H9 (cell line): Measurements from ENCODE around the gene ADTRP. TPM values are rescaled to one million over a fixed set of nuclear protein-coding genes. Genes with fewer than 3 reads are reported as not detected.

Experiments
- DNase-seq: peaks from one replicate; pipeline ENCODE4 v3.0.0-alpha.2; 2017
- H2AFZ ChIP-seq: one replicate; pipeline ENCODE4 v1.6.1; 2013; ENCODE audit warnings: mild to moderate bottlenecking, low read length, control low read depth, moderate library complexity
- H2AK5ac ChIP-seq: 2 replicates; pipeline ENCODE4 v1.6.1; 2013; ENCODE audit warnings: low read length, control low read depth, mixed read lengths; ENCODE audit not compliant: insufficient read length
- H2BK120ac ChIP-seq: one replicate; pipeline ENCODE4 v1.6.1; 2013; ENCODE audit warnings: low read depth, mild to moderate bottlenecking, low read length, control low read depth, inconsistent platforms; ENCODE audit not compliant: poor library complexity, severe bottlenecking
- H2BK12ac ChIP-seq: 2 replicates; pipeline ENCODE4 v1.6.1; 2013; ENCODE audit warnings: low read length, control low read depth, mixed read lengths, low read depth; ENCODE audit not compliant: insufficient read length
- H2BK15ac ChIP-seq: 2 replicates; pipeline ENCODE4 v1.6.1; 2013; ENCODE audit warnings: low read depth, low read length, control low read depth
- H2BK20ac ChIP-seq: one replicate; pipeline ENCODE4 v1.6.1; 2013; ENCODE audit warnings: low read depth, mild to moderate bottlenecking, low read length, control low read depth, inconsistent platforms; ENCODE audit not compliant: poor library complexity, severe bottlenecking
- H2BK5ac ChIP-seq: 2 replicates; pipeline ENCODE4 v1.6.1; 2013; ENCODE audit warnings: low read length, control low read depth, mixed read lengths; ENCODE audit not compliant: insufficient read length
- H3K14ac ChIP-seq: 2 replicates; pipeline ENCODE4 v1.6.1; 2013; ENCODE audit warnings: low read length, control low read depth; ENCODE audit not compliant: insufficient read depth
- H3K18ac ChIP-seq: 2 replicates; pipeline ENCODE4 v1.6.1; 2013; ENCODE audit warnings: low read depth, mild to moderate bottlenecking, mixed read lengths, low read length, control low read depth; ENCODE audit not compliant: insufficient read length
- H3K23ac ChIP-seq: 2 replicates; pipeline ENCODE4 v1.6.1; 2013; ENCODE audit warnings: low read length, control low read depth, mixed read lengths, low read depth; ENCODE audit not compliant: insufficient read length
- H3K23me2 ChIP-seq: 2 replicates; pipeline ENCODE4 v1.6.1; 2013; ENCODE audit warnings: low read depth, mild to moderate bottlenecking, mixed read lengths, low read length, control low read depth; ENCODE audit not compliant: insufficient read length, poor library complexity, severe bottlenecking
- H3K27ac ChIP-seq: 2 replicates; pipeline ENCODE4 v1.5.1; 2013; ENCODE audit warnings: low read length, control low read depth, mixed read lengths, low read depth; ENCODE audit not compliant: insufficient read length
- H3K27me3 ChIP-seq: 2 replicates; pipeline ENCODE4 v1.6.1; 2013; ENCODE audit warnings: low read length, control low read depth, inconsistent platforms; ENCODE audit not compliant: insufficient read depth
- H3K4ac ChIP-seq: 2 replicates; pipeline ENCODE4 v1.6.1; 2013; ENCODE audit warnings: low read depth, mild to moderate bottlenecking, control low read depth, inconsistent platforms, low read length, moderate library complexity
- H3K4me1 ChIP-seq: 2 replicates; pipeline ENCODE4 v1.6.1; 2013; ENCODE audit warnings: low read length, control low read depth, inconsistent platforms; ENCODE audit not compliant: insufficient read depth
- H3K4me2 ChIP-seq: 2 replicates; pipeline ENCODE4 v1.6.1; 2013; ENCODE audit warnings: low read length, control low read depth, mixed read lengths; ENCODE audit not compliant: insufficient read length, insufficient read depth
- H3K56ac ChIP-seq: 2 replicates; pipeline ENCODE4 v1.6.1; 2013; ENCODE audit warnings: low read depth, mild to moderate bottlenecking, mixed read lengths, low read length, control low read depth; ENCODE audit not compliant: insufficient read length
- H3K79me1 ChIP-seq: 2 replicates; pipeline ENCODE4 v1.6.1; 2013; ENCODE audit warnings: low read depth, mild to moderate bottlenecking, moderate library complexity, low read length, control low read depth, inconsistent platforms; ENCODE audit not compliant: insufficient read depth, poor library complexity, severe bottlenecking
- H3K79me2 ChIP-seq: 2 replicates; pipeline ENCODE4 v1.6.1; 2013; ENCODE audit warnings: low read length, control low read depth, inconsistent platforms; ENCODE audit not compliant: insufficient read depth
- H3K9ac ChIP-seq: 2 replicates; pipeline ENCODE4 v1.6.1; 2013; ENCODE audit warnings: low read length, control low read depth, mixed read lengths; ENCODE audit not compliant: insufficient read length; ENCODE audit errors: extremely low read depth
- H3K9me3 ChIP-seq: one replicate; pipeline ENCODE4 v1.6.1; 2013; ENCODE audit warnings: low read depth, low read length, inconsistent platforms; ENCODE audit not compliant: control insufficient read depth
- H3T11ph ChIP-seq: one replicate; pipeline ENCODE4 v1.6.1; 2013; ENCODE audit warnings: mild to moderate bottlenecking, low read length, control low read depth, inconsistent platforms
- H4K20me1 ChIP-seq: one replicate; pipeline ENCODE4 v1.6.1; 2013; ENCODE audit not compliant: control insufficient read depth, insufficient read length, insufficient read depth
- H4K5ac ChIP-seq: 2 replicates; pipeline ENCODE4 v1.6.1; 2013; ENCODE audit warnings: low read depth, mild to moderate bottlenecking, mixed read lengths, low read length, control low read depth; ENCODE audit not compliant: insufficient read length
- H4K8ac ChIP-seq: replicated peaks from 2 replicates; pipeline ENCODE4 v1.6.1; 2013; ENCODE audit warnings: low read length, control low read depth, mixed read lengths, low read depth; ENCODE audit not compliant: insufficient read length
- H4K91ac ChIP-seq: 2 replicates; pipeline ENCODE4 v1.6.1; 2013; ENCODE audit warnings: low read depth, mild to moderate bottlenecking, moderate library complexity, mixed read lengths, low read length, control low read depth; ENCODE audit not compliant: insufficient read length
- H3K27ac Mint-ChIP-seq, 3 experiments: 2 replicates in 2 of 3; 3 replicates in 1 of 3; pipeline ENCODE4 v1.8.0; 2020 to 2021; ENCODE audit warnings: mixed read lengths in 3 of 3, mild to moderate bottlenecking in 1 of 3, moderate library complexity in 1 of 3
- H3K27me3 Mint-ChIP-seq: 2 replicates; pipeline ENCODE4 v1.8.0; 2021; ENCODE audit warnings: low read depth, mild to moderate bottlenecking, moderate library complexity, mixed read lengths
- H3K36me3 Mint-ChIP-seq, 3 experiments: 2 replicates in 2 of 3; 3 replicates in 1 of 3; pipeline ENCODE4 v1.8.0; 2020 to 2021; ENCODE audit warnings: low read depth in 3 of 3, mixed read lengths in 3 of 3; ENCODE audit not compliant: insufficient read depth in 1 of 3
- H3K4me1 Mint-ChIP-seq, 2 experiments: 2 replicates each; pipeline ENCODE4 v1.8.0; 2020; ENCODE audit warnings: mixed read lengths in 2 of 2
- H3K4me3 Mint-ChIP-seq, 2 experiments: 2 replicates in 1 of 2; 3 replicates in 1 of 2; pipeline ENCODE4 v1.8.0; 2020 to 2021; ENCODE audit warnings: mild to moderate bottlenecking in 2 of 2, mixed read lengths in 2 of 2, moderate library complexity in 1 of 2
- H3K9me3 Mint-ChIP-seq, 2 experiments: 2 replicates in 1 of 2; 3 replicates in 1 of 2; pipeline ENCODE4 v1.8.0; 2020; ENCODE audit warnings: mild to moderate bottlenecking in 2 of 2, mixed read lengths in 2 of 2, moderate library complexity in 1 of 2
- CTCF ChIP-seq: fragments of 200-600 bp; sonication (generic); conservative IDR thresholded peaks from 3 replicates; pipeline ENCODE4 v1.8.0; 2021; ENCODE audit warnings: antibody characterized with exemption, mild to moderate bottlenecking
- WGBS: extraction: QIAGEN DNeasy Blood & Tissue Kit; methylation state at CpG from one replicate; pipeline ENCODE4 v1.1.7; 2013; ENCODE audit warnings: missing lambda C conversion rate, low lambda C conversion rate, mixed read lengths; ENCODE audit not compliant: insufficient read length; ENCODE audit errors: extremely low coverage; 5-methylcytosine and 5-hydroxymethylcytosine counted together
- total RNA-seq: library from RNA; stranded (reverse); gene quantifications from 2 replicates; pipeline ENCODE4 v1.2.1, GENCODE V29; 2021

ADTRP gene
- total RNA-seq, 1 experiment from 2014 or later: not detected

- Mint-ChIP-seq H3K9me3 (peaks cover 3 to 5% of the 10 kb centered on the region in 2 experiments; a peak in 2 of 5 replicates), H3K4me3 (no peak overlapping the region)
Observed at GRCh38 chr6:11705069-11705468, 73.5 kb downstream of the ADTRP start.

More at GRCh38 chr6:11705069-11705468, 73.5 kb downstream of the ADTRP start:
- Histone ChIP-seq H3K56ac (no peak overlapping the region), H2BK12ac (no peak overlapping the region), H3K9me3 (no peaks in the 10 kb centered on the region), H4K8ac (no peak overlapping the region), H4K91ac (no peak overlapping the region), H3K27me3 (no peaks in the 10 kb centered on the region), H3K79me1 (no peaks in the 10 kb centered on the region), H3K4ac (no peak overlapping the region), H3K9ac (no peak overlapping the region), H2AFZ (no peak overlapping the region), H3K4me2 (no peak overlapping the region), H4K20me1 (no peaks in the 10 kb centered on the region), H3K23ac (no peak overlapping the region), H2BK5ac (no peak overlapping the region), H3T11ph (no peak overlapping the region), H3K23me2 (no peaks in the 10 kb centered on the region), H3K4me1 (no peaks in the 10 kb centered on the region), H4K5ac (no peak overlapping the region), H2AK5ac (no peak overlapping the region), H3K18ac (no peak overlapping the region), H3K14ac (no peak overlapping the region), H3K79me2 (no peaks in the 10 kb centered on the region), H2BK15ac (no peak overlapping the region), H2BK20ac (no peak overlapping the region), H2BK120ac (no peak overlapping the region), H3K27ac (no peak overlapping the region)
- no peak overlapping the region for H3K27ac Mint-ChIP-seq
- DNase-seq: no peak
- peaks cover 0 to 3% (median 0%) of the 10 kb centered on the region in 3 experiments; a peak in 1 of 7 replicates for H3K36me3 Mint-ChIP-seq
- H3K27me3 Mint-ChIP-seq: no peaks in the 10 kb centered on the region
- WGBS: no CpG with 5 or more reads among the region's 7 CpGs
- no peaks in the 10 kb centered on the region; a peak in 1 of 4 replicates for H3K4me1 Mint-ChIP-seq
- TF ChIP-seq CTCF: no peak
